Measurements from ENCODE around the gene IRAK1.
"Not testable (repeated sequence)": the region's sequence is repeated elsewhere in the genome, so short reads cannot be mapped to it uniquely, and the experiment has no call there.

The IRAK1 gene

DNA sequence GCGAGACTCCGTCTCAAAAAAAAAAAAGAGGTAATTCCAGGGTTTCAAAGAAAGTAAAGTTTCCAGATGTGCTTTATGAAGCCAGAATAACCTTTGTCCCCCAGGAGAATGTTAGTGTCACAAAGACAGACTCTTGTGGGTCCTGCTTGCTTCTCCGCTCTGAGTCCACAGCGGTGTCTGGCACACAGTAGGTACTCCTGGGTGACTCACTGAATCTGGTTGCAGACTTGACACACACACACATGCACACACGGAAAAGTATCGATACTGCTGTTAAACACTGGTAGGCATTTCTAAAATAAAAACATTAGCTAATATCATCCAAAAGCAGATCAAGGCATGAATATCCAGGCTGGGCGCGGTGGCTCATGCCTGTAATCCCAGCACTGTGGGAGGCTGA is 24.2 kb downstream of the IRAK1 start:
- no peak for DNase-seq (ENCODE audit: low read depth)

DNA sequence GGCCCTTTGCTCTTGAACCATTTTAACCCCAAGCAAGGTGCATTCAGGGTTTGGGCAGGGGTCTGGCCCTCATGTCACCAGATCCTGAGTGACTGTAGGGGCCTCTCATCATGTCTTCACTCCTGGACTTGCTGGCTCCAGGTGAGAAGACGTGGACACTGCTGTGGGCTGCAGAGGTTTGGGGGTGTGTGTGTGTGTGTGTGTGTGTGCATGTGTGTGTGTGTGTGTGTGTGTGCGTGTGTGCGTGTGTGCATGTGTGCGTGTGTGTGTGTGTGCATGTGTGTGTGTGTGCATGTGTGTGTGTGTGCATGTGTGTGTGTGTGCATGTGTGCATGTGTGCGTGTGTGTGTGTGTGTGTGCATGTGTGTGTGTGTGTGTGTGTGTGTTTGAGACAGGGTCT is 25.3 kb downstream of the IRAK1 start:
- not testable (repeated sequence) for DNase-seq (ENCODE audit: low read depth)

DNA sequence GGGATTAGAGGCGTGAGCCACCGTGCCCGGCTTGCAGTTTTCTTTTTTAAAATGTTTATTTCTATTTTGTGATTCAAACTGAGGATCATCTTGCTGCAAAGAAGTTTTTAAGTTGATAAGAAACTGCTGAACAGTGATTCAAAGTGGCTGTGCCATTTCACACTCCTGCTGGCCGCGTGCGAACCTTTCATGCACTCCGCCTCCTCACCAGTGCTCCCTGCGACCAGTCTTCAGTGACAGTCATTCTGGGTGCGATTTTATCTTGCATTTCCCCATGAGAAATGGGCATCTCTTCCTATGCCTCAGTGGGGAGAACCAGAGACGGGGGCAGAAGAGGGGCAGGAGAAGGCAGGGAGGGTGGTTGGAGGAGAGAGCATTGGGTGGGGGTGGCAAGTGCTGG is 25.7 kb downstream of the IRAK1 start:
- DNase-seq (ENCODE audit: low read depth): no peak

DNA sequence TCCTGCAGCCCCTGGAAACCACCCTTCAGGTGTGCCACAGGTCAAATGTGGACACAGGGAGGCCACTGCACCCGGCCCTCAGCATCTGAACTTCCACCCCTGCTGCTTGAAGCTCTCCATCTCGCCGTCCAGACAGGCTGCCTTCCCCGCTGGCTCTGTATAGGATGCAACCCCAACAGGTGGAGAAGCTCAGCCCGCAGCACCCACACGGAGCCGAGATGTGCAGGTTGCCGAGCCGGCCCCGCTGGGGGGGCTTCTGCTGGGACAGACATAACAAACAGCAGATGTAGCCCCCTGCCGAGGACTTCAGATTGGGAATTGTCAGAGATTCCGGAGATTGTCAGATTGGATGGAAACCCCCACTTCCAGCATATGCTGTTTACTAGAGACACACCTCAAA is 26.6 kb downstream of the IRAK1 start:
- no peak for DNase-seq (ENCODE audit: low read depth)

DNA sequence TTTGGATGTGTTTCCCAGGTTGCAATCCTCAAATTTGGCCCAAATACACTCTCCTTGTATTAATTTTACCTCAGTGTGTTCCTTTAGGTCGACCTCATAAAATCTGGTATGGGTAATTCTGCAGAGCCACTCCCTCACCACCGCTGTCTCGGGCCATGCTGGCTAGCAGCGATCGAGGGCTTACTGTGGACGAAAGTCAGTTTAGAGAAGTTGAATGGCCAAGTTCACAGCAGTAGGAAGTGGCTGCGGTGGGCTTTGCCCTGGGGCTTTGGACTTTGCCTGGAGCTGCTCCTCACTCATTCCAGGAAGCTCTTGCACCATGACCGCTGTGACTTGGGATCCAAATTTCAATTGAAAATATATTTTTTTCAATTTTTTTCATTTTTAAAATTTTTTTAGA is 27.5 kb downstream of the IRAK1 start:
- no peak for DNase-seq (ENCODE audit: low read depth)

DNA sequence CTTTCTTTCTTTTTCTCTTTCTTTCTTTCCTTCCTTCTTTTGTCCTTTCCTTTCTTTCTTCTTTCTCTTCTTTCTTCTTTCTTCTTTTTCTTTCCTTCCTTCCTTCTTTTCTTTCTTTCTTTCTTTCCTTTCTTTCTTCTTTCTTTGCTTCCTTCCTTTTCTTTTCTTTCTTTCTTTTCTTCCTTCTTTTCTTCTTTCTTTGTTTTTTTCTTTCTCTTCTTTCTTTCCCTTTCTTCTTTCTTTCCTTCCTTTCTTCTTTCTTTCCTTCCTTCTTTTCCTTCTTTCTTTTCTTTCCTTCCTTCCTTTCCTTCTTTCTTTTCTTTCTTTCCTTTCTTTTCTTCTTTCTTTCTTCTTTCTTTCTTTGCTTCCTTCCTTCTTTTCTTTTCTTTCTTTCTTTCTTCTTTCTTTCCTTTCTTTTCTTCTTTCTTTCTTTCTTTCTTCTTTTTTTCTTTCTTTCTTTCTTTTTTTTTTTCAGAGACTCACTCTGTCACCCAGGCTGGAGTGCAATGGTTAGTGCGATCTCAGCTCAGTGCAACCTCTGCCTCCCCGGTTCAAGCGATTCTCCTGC is 28.6 kb downstream of the IRAK1 start:
- no peak for DNase-seq (ENCODE audit: low read depth)

DNA sequence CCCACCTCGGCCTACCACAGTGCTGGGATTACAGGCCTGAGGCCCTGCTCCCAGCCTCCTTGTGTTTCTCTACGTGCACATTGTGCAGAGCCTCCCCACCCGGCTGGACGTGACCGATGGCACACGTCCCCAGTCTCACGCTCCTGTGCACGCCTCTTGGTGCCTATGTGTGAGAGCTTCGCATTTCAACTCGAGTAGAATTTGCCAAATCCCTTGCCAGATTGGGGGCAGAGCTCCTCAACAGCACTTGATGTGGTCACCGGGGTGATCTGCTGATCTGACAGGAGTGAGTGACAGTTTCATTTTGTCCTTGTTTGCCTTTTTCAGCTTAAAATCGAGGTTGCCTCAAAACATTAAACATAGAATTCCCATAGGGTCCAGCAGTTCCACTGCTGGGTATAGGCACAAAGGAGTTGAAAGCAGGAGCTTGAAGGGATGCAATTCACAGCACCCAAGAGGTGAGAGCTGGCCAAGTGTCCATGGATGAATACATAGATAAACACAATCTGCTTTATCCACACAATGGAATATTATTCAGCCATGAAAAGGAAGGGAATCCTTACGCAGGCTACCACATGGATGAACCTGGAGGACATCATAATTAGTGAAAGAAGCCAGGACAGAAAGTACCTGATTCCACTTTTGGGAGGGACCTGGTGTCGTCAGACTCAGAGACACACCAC is 29.6 kb downstream of the IRAK1 start:
- DNase-seq (ENCODE audit: low read depth): no peak

DNA sequence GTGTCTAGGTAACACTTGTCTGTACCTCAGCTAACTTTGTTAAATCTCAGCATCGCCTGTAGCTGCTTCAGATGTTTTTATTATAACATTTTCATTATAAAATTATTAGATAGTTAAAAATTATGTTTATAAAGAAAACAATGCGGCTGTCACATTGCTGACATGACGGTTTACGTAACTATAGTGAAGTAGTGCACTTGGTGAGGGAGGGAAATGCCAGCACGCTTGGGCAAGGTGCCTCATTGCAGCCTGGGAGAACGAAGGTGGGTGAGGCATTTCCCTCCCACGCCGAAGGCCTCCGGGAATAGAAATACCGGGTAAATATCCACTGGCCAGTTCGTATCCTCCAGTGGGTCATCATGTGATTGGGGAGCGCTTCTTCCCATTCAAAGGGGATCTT is 31.2 kb downstream of the IRAK1 start:
- no peak for DNase-seq (ENCODE audit: low read depth)

DNA sequence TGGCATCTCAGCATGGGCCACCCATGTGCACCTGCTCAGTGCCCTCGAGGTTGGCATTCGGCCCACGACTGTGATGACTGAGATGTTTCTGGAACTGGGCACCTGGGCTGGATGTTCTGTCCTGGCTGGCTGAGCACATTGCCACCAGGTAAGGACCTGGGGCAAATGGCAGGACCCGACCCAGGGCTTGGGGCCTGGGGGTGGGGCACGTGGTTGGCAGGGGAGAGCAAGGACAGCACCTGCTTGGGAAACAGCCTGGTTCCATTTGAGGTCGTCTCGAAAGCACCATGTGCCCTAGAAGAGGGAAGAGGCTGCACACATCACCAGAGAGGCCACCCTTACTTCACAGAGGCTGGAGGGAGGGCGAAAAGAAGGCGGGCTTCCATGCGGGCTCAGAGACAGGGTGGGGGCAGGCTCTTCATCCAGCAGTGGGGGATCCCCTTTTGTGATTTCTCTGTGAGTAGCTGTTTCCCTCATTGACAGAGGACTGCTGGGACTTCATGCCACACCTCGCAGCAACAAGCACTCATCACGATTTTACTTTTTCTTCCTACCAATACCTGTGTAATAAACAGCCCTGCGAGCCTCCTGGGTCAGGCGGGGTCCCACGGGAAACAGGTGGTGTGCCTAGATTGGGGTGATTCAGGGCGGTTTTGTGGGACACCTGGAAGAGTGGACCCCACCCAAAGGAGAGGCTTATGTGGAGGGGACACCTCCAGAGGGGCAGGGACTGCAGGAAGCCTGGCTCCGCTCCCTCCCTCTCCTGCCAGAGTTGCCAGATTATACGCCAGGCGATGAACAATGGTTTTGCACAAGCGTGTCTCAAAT is 35.1 kb downstream of the IRAK1 start:
- DNase-seq (ENCODE audit: low read depth): no peak

DNA sequence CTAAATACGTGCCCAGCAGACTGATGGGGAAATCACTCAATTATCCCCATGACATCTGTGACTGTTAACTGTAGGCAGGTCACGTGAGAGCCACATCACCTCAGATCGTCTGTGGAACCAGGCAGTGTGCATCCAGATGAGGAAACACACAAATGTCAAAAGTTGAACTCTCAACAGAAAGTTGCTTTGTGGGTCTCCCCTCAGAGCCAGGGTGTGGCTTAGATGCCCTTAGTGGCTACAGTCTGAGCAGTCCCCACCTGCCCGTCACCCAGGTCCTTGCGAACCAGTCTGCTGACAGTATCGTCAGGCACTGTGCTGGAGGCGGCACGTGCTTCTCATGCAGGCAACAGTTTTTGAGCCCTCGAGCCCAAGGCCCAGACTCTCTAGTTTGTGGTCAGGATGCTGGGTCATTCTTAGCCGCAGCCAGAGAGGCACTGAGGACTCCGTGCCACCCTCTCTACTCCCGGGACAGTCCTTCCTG is 36.3 kb downstream of the IRAK1 start:
- DNase-seq (ENCODE audit: low read depth): no peak

DNA sequence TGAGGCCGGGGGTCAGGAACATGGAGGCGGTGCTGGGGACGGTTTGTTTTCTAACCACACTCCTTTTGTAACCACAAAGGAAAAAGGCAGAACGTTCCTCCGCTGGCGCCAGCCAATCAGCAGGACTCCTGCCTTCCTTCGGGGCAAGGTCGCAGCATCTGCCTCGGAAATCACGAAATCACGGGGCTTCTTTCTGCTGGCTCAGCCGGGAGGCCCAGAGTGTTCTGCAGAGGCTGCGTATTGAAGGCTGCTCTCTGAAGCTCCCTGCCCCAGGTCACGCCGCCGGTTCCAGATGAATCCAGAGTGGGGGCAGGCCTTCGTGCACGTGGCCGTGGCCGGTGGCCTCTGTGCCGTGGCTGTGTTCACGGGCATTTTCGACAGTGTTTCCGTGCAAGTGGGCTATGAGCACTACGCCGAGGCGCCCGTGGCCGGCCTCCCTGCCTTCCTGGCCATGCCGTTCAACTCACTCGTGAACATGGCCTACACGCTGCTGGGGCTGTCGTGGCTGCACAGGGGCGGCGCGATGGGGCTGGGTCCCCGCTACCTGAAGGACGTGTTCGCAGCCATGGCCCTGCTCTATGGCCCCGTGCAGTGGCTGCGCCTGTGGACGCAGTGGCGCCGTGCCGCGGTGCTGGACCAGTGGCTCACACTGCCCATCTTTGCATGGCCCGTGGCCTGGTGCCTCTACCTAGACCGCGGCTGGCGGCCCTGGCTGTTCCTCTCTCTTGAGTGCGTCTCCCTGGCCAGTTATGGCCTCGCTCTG is 37.8 kb downstream of the IRAK1 start:
- no peak for DNase-seq (ENCODE audit: low read depth)

DNA sequence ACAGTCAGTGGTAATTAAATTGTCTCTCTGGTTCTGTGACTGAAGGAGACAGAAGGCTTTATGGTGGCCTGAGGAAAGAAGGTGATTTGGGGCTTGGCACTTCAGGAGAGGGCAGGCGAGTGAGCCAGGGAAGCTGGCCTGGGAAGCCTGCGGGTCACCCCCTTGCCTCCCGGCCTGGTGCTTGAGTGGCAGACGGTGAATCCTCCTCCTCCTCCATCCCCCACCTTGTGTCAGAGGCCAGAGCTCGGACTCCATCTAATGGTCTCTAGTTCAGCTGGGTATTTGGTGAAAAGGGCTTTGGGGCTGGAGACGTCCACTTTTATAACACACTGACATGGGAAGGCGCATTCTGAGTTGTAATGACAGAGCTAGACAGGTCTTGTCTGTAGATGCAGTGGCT is 38.5 kb downstream of the IRAK1 start:
- no peak for DNase-seq (ENCODE audit: low read depth)

DNA sequence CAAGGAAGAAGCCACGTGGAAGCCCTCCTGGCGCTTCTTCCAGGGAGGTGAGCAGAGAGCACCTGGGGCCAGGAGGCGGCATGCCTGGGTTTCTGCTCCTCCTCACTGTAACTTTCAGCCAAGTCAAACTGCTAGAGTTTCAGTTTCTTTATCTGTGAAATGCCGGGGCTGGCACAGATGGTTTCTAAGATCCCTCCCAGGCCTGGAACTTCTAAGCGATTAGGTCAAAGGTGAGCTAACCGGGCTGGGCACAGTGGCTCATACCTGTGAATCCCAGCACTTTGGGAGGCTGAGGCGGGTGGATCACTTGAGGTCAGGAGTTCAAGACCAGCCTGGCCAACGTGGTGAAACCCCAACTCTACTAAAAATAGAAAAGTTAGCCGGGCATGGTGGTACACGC is 39.3 kb downstream of the IRAK1 start:
- DNase-seq (ENCODE audit: low read depth): not testable (repeated sequence)

DNA sequence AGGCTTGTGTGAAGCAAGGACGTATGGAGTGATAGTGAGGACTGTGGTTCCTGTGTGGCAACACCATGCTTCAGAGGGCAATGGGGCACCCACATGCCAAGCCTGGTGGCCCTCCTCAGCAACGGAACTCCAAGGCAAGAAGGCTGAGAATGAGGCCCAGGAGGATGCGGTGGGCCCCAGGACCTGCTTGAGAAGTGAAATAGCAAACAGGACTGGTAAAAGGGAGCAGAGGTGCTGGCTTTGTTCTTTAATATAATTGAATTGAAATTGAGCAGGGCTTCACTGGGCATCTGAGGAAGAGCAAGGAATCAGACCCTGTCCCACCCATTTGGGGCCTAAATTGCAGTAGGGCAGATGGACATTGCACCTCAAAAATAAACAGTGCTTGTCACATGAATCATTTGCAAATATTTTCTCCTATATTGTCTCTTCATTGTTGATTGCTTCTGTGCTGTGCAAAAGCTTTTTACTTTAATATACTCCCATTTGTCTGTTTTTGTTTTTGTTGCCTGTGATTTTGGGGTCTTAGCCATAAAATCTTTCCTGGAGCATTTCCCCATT is 44.9 kb downstream of the IRAK1 start:
- no peak for DNase-seq (ENCODE audit: low read depth)

DNA sequence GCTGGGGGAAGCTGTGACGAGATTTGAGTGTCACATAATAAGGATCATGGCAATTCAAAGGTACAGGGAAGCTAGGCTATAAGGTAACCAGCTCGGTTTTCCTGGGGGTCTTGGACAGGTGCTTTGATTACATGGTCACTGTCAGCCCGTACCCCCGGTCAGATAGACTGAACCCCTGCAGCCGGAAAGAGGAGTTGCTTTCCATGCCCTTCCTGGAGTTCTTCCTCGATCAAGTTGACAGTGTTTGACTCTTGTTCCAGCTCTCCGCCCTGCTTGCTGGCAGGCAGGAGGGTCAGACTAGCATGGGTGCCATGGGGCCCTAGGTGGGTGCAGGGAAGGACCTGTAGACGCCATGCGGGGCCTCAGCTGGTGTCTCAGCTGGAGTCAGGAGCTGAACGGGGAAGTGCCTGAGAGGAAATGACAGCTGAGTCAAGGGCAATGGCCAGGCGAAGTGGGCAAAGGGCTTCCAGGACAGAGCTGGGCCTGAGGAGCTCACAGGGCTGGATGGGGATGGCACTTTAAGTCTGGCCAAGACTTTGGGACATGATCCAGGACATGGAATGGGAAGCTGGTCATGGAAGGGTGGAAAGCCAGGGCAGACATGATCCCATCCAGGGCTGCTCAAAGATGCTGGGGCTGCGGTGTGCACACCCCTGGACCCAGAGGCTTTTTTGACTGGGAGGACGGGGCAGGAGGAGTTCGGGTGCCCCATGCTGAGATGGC is 45.5 kb downstream of the IRAK1 start:
- no peak for DNase-seq (ENCODE audit: low read depth)

DNA sequence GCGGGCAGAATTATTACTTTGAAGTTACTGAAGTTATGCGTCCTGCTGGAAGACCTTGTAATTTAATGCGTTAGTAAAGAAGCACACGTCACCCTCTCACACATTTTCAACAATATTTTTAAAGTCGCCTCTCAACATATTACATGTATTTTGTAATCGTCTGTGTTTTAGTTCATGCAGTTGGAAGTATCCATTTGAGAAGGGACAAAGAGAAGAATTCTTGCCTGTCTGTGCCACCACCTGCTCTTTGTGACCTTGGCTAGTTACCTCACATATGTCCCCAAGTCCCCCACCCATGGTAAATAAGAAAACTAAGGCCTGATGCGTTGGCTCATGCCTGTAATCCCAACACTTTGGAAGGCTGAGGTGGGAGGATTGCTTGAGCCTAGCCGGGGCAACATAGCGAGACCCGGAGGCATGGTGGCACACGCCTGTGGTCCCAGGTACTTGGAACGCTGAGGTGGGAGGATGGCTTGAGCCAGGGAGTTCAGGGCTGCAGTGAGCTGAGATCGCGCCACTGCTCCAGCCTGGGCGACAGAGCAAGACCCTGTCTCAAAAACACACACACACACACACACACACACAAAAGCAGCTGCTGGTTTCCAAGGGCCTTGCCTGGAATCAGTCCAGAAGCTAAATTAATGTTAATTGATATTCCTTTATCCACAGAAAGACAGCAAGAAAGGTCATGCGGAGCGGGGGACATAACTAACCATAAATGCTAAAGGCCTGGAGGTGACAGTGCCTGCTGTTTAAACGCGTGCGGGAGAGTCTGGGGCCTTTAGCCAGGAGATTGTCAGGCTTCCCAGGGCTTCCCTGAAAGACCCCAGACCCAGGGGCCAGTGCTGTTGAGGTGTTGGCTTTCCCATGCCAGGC is 46.3 kb downstream of the IRAK1 start:
- DNase-seq (ENCODE audit: low read depth): peak; percentile 8

DNA sequence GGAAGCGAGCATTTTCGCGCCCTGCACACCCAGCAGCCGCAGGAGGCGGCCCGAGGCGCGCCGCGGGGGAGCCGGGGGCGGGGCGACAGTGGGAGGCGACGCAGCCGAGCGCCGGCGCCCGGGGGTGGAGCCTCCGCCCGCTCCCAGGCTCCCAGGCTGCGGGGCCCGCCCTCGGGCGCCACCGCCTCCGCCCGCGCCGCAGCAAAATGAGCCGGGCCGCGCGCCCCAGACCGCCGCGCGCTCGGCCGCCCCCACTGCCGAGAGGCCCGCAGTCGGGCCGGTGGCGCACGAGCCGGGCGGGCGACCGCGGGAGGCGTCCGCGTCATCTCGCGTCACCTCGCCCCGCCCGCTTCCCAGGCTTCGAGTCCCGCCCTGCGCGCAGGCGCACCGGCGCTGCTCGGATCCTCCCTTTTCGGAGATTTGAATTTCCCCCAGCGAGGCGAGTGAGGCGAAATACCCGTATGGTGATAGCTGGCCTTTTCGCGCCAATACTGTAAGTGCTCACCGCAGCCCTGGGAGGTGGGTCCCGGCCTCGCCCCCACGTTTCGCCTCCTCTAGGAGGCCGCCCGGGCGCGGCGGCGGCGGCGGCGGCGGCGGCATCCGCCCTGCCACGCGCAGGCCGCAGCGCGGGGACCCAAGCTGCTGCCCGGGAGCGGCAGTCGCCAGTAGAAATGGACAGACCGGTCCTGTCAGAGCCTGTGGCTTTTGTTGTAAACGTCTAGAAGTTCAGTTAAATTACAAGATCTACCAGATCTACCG is 47.2 kb downstream of the IRAK1 start, which contains the start of gene TMEM187:
Gene TMEM187 (plus strand): TSS at position 387 of the 759 bp plus-strand sequence. CDS start 9,309 bp downstream, outside the sequence.
- DNase-seq (ENCODE audit: low read depth): peak; percentile 58

DNA sequence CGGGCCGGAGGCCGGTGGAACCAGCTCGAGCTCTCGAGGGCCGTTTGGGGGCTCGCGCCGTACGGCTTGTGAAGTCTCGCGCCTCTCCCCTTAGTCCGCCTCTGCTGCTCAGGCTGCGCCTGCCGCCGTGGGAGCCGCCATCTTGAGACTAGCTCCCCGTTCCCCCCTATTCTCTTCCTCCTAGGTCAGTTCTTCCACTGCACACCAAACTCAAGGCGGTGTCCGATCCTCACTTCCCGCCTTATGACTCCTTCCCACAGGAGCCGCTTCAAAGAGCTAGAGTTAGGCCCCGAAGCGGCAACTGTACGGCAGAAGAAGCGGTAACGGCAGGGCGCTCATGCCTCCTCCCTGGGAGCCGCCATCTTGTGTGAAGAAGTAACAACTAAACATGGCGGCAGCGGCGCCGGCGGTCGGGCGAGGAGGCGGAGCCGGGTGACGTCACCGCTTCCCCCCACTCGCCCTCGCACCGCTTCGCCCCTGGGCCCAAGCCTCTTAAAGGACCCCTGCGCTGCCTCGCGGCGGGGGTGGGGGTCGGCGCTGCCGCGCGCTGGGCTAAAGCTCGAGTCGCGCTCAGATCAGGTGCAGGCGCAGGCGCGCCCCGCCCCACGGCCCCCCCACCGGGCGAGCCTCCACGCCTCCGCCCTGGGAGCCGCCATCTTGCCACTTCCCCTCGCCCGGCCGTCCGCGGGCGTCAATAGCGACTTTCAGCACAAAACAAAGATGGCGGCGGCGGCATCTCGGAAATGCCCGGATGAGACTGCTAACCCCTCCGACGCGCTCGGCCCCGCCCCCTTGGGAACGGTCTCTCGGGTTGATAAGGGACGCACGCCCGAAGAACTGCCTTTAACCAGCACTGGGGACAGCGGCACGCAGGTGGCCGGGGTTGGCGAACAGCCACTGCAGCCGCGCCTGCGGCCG is 48.0 kb downstream of the IRAK1 start, which contains the start of gene HCFC1:
Gene HCFC1 (minus strand): TSS at position 369 of the 918 bp plus-strand sequence. CDS start 978 bp downstream, outside the sequence.
- DNase-seq (ENCODE audit: low read depth): peak; percentile 58

Measured in HS-27A (cell line).